Measurements from ENCODE around the gene MS4A5.

Gene MS4A5

DNA sequence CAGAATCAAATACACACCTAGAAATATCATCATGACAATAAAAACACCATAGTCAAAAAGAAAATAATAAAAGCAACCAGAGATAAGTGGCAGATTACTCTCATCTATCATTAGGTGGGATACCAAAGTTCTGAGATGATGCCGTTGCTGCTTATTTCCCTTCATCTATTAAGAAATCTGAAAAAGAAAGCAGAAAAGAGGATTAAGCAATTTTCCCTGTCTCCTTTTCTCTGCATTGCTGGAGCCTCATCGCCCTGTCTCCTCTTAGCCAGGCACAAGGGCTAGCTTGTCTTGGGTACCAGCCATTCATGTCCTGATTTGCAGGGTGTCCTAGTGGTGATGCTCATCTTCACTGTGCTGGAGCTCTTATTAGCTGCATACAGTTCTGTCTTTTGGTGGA, 37.0 kb upstream of the MS4A5 start:
- H3K4me1 ChIP-seq (ENCODE audit: insufficient read depth, low read length, severe bottlenecking): peaks cover 19% of the 10 kb centered on the region
- no peak overlapping the region for H3K4me2 ChIP-seq (ENCODE audit: low read length)
- H4K20me1 ChIP-seq (ENCODE audit: insufficient read depth, low read length): no peaks in the 10 kb centered on the region
- TF ChIP-seq, protein P1, sequence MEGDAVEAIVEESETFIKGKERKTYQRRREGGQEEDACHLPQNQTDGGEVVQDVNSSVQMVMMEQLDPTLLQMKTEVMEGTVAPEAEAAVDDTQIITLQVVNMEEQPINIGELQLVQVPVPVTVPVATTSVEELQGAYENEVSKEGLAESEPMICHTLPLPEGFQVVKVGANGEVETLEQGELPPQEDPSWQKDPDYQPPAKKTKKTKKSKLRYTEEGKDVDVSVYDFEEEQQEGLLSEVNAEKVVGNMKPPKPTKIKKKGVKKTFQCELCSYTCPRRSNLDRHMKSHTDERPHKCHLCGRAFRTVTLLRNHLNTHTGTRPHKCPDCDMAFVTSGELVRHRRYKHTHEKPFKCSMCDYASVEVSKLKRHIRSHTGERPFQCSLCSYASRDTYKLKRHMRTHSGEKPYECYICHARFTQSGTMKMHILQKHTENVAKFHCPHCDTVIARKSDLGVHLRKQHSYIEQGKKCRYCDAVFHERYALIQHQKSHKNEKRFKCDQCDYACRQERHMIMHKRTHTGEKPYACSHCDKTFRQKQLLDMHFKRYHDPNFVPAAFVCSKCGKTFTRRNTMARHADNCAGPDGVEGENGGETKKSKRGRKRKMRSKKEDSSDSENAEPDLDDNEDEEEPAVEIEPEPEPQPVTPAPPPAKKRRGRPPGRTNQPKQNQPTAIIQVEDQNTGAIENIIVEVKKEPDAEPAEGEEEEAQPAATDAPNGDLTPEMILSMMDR (IDR thresholded peaks at IDR 0.05; ENCODE audit: low read length): no peak
- TF ChIP-seq EZH2 (IDR thresholded peaks at IDR 0.05; ENCODE audit: borderline replicate concordance, low read length): no peak
- no peaks in the 10 kb centered on the region for H3K79me2 ChIP-seq (ENCODE audit: insufficient read depth, low read length)
- no peaks in the 10 kb centered on the region for H3K9me2 ChIP-seq (ENCODE audit: low read depth, low read length)
- H3K4me3 ChIP-seq (ENCODE audit: low read depth, low read length, poor library complexity, severe bottlenecking): no peak overlapping the region
- no peak overlapping the region for H3K9ac ChIP-seq (ENCODE audit: low read length)
- no peak overlapping the region for H2AFZ ChIP-seq (ENCODE audit: low read length)
- H3K9me3 ChIP-seq (ENCODE audit: low read length): no peaks in the 10 kb centered on the region
- no peaks in the 10 kb centered on the region for H3K36me3 ChIP-seq (ENCODE audit: insufficient read depth, low read length)
- no peak overlapping the region for H3K27ac ChIP-seq (ENCODE audit: low read depth, low read length, poor library complexity, severe bottlenecking)
- no peaks in the 10 kb centered on the region for H3K27me3 ChIP-seq (ENCODE audit: insufficient read depth, low read length)
- no peaks in the 10 kb centered on the region for H3F3A ChIP-seq (ENCODE audit: insufficient read depth, low read length)

DNA sequence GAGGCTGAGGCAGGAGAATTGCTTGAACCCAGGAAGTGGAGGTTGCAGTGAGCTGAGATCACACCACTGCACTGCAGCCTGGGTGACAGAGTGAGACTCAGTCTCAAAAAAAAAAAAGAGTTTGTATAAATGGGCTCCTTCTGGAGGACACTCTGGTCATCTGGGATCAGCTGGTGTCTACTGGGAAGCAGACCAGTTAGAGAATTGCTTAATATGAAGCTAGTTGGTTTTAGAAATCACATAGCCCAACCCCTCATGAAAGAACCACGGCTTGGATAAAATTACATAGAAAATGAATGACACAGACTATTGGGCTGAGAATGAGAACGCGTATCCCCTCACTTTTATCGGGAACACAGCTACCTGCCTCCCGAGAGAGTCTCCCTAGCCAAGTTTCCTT, 36.4 kb upstream of the MS4A5 start:
- no peaks in the 10 kb centered on the region for H3F3A ChIP-seq (ENCODE audit: insufficient read depth, low read length)
- H3K9ac ChIP-seq (ENCODE audit: low read length): no peak overlapping the region
- no peaks in the 10 kb centered on the region for H3K36me3 ChIP-seq (ENCODE audit: insufficient read depth, low read length)
- no peak overlapping the region for H3K27ac ChIP-seq (ENCODE audit: low read depth, low read length, poor library complexity, severe bottlenecking)
- no peaks in the 10 kb centered on the region for H3K79me2 ChIP-seq (ENCODE audit: insufficient read depth, low read length)
- no peaks in the 10 kb centered on the region for H3K9me3 ChIP-seq (ENCODE audit: low read length)
- H3K4me2 ChIP-seq (ENCODE audit: low read length): no peak overlapping the region
- peaks cover 19% of the 10 kb centered on the region for H3K4me1 ChIP-seq (ENCODE audit: insufficient read depth, low read length, severe bottlenecking)
- H2AFZ ChIP-seq (ENCODE audit: low read length): no peak overlapping the region
- H4K20me1 ChIP-seq (ENCODE audit: insufficient read depth, low read length): no peaks in the 10 kb centered on the region
- no peak overlapping the region for H3K4me3 ChIP-seq (ENCODE audit: low read depth, low read length, poor library complexity, severe bottlenecking)
- no peaks in the 10 kb centered on the region for H3K9me2 ChIP-seq (ENCODE audit: low read depth, low read length)
- no peaks in the 10 kb centered on the region for H3K27me3 ChIP-seq (ENCODE audit: insufficient read depth, low read length)
- TF ChIP-seq, protein P1 (IDR thresholded peaks at IDR 0.05; ENCODE audit: low read length): no peak
- TF ChIP-seq EZH2 (IDR thresholded peaks at IDR 0.05; ENCODE audit: borderline replicate concordance, low read length): no peak

DNA sequence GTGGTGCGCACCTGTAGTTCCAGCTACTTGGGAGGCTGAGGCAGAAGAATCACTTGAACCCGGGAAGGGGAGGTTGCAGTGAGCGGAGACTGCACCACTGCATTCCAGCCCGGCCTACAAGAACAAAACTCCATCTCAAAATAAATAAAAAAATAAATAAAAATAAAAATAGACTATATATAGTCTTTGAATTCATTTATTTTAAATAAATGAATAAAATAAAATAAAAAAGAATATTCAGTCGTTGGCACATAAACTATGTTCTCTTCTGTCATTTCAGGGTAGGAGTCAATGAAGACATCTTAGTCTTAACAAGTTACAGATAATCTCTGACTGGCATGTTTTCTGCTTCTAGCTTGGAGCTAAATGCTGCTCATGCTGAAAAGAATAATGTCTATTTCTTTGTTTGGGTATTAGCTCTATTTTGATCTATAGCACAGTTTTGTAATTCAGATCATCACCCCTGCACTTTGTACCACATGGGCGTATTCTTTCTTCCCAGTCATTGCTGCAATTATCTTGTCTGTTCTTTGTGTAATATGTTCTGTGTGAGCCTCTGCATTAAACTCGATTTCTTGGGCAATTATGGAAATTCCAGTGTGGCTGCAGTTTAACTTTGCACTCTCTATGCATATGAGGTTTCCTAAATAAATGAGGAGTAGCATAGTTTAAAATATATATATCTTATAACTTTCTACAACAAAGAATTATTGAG, 34.5 kb upstream of the MS4A5 start:
- Histone ChIP-seq H3K36me3 (ENCODE audit: insufficient read depth, low read length) (no peaks in the 10 kb centered on the region), H3K9me3 (ENCODE audit: low read length) (no peaks in the 10 kb centered on the region), H3K27ac (ENCODE audit: low read depth, low read length, poor library complexity, severe bottlenecking) (no peak overlapping the region), H3K4me2 (ENCODE audit: low read length) (no peak overlapping the region), H3K9me2 (ENCODE audit: low read depth, low read length) (no peaks in the 10 kb centered on the region), H3K27me3 (ENCODE audit: insufficient read depth, low read length) (no peaks in the 10 kb centered on the region), H3K79me2 (ENCODE audit: insufficient read depth, low read length) (no peaks in the 10 kb centered on the region), H3K4me1 (ENCODE audit: insufficient read depth, low read length, severe bottlenecking) (peaks cover 10% of the 10 kb centered on the region), H2AFZ (ENCODE audit: low read length) (no peak overlapping the region), H3F3A (ENCODE audit: insufficient read depth, low read length) (no peaks in the 10 kb centered on the region), H3K4me3 (ENCODE audit: low read depth, low read length, poor library complexity, severe bottlenecking) (no peak overlapping the region), H4K20me1 (ENCODE audit: insufficient read depth, low read length) (no peaks in the 10 kb centered on the region), H3K9ac (ENCODE audit: low read length) (no peak overlapping the region)
- TF ChIP-seq, protein P1 (IDR thresholded peaks at IDR 0.05; ENCODE audit: low read length): no peak
- no peak for TF ChIP-seq EZH2 (IDR thresholded peaks at IDR 0.05; ENCODE audit: borderline replicate concordance, low read length)

All from OCI-LY1 (cell line).